Measurements from ENCODE around the gene FLNB. TPM values are rescaled to one million over a fixed set of nuclear protein-coding genes. Genes with fewer than 3 reads are reported as not detected.

FLNB gene
- total and polyA plus RNA-seq, 2 of the 13 experiments (the other 11 are each of a cell fraction or from before 2014, with no cell fraction given), result 106 to 130 TPM

- peak; percentile 60 for TF ChIP-seq ZNF646 (CRISPR knock-in tag; IDR thresholded peaks at IDR 0.05)
- TF ChIP-seq MIER3 (CRISPR knock-in tag; IDR thresholded peaks at IDR 0.05; ENCODE audit: borderline replicate concordance), result peak; percentile 79; the same call in 1 of the 2 replicates
- peak; percentile 44; the same call in 1 of the 2 replicates for TF ChIP-seq ZFP91 (CRISPR knock-in tag; IDR thresholded peaks at IDR 0.05; ENCODE audit: borderline replicate concordance)
- TF ChIP-seq TCF7L2 (IDR thresholded peaks at IDR 0.05; ENCODE audit: low read depth, low read length), result no peak
- no peak for TF ChIP-seq ZNF691 (CRISPR knock-in tag; IDR thresholded peaks at IDR 0.05; ENCODE audit: borderline replicate concordance, low read depth)
- peak; percentile 28; the same call in 1 of the 2 replicates for TF ChIP-seq POLR2G (IDR thresholded peaks at IDR 0.05; ENCODE audit: low read depth, low read length)
- TF ChIP-seq SRY (CRISPR knock-in tag; IDR thresholded peaks at IDR 0.05), result no peak
- peak; percentile 73; the same call in 1 of the 2 replicates for TF ChIP-seq NFKBIZ (CRISPR knock-in tag; IDR thresholded peaks at IDR 0.05)
- peak; percentile 80 for TF ChIP-seq DPF2 (CRISPR knock-in tag; IDR thresholded peaks at IDR 0.05; ENCODE audit: borderline replicate concordance, low read depth)
- TF ChIP-seq GATAD1 (CRISPR knock-in tag; IDR thresholded peaks at IDR 0.05), result peak; percentile 37
- TF ChIP-seq ZNF879 (CRISPR knock-in tag; IDR thresholded peaks at IDR 0.05), result no peak
- TF ChIP-seq GTF3A (CRISPR knock-in tag; conservative IDR thresholded peaks at IDR 0.05), result no peak
- no peak for TF ChIP-seq ARNT (IDR thresholded peaks at IDR 0.05)
- TF ChIP-seq ZNF232 (CRISPR knock-in tag; IDR thresholded peaks at IDR 0.05; ENCODE audit: borderline replicate concordance), result peak; percentile 79; the same call in 1 of the 2 replicates
- no peak for TF ChIP-seq ZNF343 (CRISPR knock-in tag; IDR thresholded peaks at IDR 0.05)
- TF ChIP-seq, protein P1, sequence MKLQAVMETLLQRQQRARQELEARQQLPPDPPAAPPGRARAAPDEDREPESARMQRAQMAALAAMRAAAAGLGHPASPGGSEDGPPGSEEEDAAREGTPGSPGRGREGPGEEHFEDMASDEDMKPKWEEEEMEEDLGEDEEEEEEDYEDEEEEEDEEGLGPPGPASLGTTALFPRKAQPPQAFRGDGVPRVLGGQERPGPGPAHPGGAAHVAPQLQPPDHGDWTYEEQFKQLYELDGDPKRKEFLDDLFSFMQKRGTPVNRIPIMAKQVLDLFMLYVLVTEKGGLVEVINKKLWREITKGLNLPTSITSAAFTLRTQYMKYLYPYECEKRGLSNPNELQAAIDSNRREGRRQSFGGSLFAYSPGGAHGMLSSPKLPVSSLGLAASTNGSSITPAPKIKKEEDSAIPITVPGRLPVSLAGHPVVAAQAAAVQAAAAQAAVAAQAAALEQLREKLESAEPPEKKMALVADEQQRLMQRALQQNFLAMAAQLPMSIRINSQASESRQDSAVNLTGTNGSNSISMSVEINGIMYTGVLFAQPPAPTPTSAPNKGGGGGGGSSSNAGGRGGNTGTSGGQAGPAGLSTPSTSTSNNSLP (IDR thresholded peaks at IDR 0.05; ENCODE audit: low read depth, low read length), result peak; percentile 82
- no peak for TF ChIP-seq ZNF530 (CRISPR knock-in tag; IDR thresholded peaks at IDR 0.05; ENCODE audit: low read depth)
- TF ChIP-seq HDAC1 (CRISPR knock-in tag; IDR thresholded peaks at IDR 0.05), result peak; percentile 94
- TF ChIP-seq HDAC6 (IDR thresholded peaks at IDR 0.05; ENCODE audit: low read depth, low read length), result no peak
Observed at GRCh38 chr3:58101499-58102389, 93.5 kb downstream of the FLNB start (continued).
